Stimulated activated CD4-positive, alpha-beta T cell treated with anti-CD3 and anti-CD28 coated beads, TNF-alpha, amount 100 ng/mL, for 1 hour (primary cell): ENCODE results near the gene THAP12.

Experiments used
- DNase-seq, 3 donors: peaks; one replicate each; pipeline ENCODE4 v3.0.0-alpha.2; 2020; ENCODE audit warnings: low read depth in 3 of 3, low spot score in 1 of 3

Gene THAP12

DNA sequence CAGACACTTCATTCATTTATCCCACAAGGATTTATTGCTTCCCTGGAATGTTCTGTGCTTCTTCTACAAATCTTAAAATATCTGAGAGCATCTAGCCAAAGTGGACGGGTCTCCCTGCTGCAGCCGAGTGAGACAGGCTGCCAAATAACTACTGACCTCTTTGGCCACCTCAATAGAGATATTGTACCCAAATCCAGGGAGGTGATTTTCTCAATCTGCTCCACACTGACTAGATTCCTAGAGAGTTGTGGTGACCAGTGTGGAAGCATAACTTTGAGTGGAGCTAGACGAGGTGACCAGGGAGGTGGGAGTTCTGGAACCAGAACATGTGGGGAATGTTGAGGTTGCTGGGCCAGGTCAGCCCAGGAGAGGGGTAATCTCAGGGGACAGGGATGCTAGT, 77.5 kb downstream of the THAP12 start:
- DNase-seq: no peak

DNA sequence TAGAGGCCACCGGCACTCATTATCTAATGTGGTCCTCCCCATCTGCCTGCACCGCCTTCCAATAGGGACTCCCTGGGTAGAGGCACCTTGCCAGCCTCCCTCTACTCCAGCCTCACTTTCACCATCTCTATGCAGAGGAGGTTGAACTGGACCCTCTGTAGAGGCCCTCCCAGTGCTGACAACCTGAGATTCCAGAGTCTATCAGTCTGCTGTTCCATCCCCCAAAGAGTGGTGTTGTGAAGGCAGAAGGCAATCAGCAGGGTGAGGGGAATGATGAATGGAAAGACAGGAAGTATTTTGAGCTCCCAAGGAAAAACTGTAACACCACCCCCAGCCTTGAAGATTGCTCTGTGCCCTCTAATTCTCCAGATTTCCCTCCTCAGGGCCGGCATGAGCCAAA, 77.9 kb downstream of the THAP12 start:
- DNase-seq: no peak
